ENCODE results near the gene TIE1. TPM values are rescaled to one million over a fixed set of nuclear protein-coding genes. Genes with fewer than 3 reads are reported as not detected.

The TIE1 gene
- total RNA-seq, 4 donors from 2014 or later, result 11.4 to 49.3 (median 30.2) TPM

DNA sequence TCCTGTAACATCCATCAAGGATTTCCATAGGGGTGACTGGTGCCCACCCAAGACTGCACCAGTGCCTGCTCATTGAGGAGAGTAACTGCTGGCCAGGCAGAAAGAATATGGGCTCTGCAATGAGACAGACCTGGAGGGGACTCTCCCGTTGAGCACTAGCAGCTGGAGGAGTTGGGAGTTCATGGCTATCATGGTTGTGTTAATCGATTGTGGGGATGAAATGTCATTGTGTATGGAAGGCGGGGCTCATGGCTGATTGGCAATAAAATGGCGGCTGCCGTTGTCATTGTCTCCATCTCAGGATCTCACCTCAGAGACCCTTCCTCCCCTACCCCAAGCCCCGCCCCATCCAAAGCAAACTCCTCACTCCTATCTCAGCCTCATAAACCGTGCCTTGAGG lies 27.1 kb upstream of the TIE1 start:
- no peak overlapping the region for H3K4me3 ChIP-seq
- H3K27ac ChIP-seq, result no peak overlapping the region
- TF ChIP-seq, protein P1, sequence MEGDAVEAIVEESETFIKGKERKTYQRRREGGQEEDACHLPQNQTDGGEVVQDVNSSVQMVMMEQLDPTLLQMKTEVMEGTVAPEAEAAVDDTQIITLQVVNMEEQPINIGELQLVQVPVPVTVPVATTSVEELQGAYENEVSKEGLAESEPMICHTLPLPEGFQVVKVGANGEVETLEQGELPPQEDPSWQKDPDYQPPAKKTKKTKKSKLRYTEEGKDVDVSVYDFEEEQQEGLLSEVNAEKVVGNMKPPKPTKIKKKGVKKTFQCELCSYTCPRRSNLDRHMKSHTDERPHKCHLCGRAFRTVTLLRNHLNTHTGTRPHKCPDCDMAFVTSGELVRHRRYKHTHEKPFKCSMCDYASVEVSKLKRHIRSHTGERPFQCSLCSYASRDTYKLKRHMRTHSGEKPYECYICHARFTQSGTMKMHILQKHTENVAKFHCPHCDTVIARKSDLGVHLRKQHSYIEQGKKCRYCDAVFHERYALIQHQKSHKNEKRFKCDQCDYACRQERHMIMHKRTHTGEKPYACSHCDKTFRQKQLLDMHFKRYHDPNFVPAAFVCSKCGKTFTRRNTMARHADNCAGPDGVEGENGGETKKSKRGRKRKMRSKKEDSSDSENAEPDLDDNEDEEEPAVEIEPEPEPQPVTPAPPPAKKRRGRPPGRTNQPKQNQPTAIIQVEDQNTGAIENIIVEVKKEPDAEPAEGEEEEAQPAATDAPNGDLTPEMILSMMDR (IDR thresholded peaks at IDR 0.05), result no peak
- TF ChIP-seq POLR2A (IDR thresholded peaks at IDR 0.05) (no peak), EP300 (IDR thresholded peaks at IDR 0.05) (no peak), POLR2AphosphoS5 (IDR thresholded peaks at IDR 0.05) (no peak)
- no peaks in the 10 kb centered on the region for H3K36me3 ChIP-seq
- peaks cover 45% of the 10 kb centered on the region for H3K27me3 ChIP-seq
- 95 to 100% methylated on average over 4 to 6 of the region's 7 CpGs for WGBS, 2 donors (ENCODE audit: low coverage in 1 of 2)
- peaks cover 0 to 9% (median 4%) of the 10 kb centered on the region in 3 donors for H3K4me1 ChIP-seq
- H3K9me3 ChIP-seq, result no peaks in the 10 kb centered on the region
- ATAC-seq, result no peak

DNA sequence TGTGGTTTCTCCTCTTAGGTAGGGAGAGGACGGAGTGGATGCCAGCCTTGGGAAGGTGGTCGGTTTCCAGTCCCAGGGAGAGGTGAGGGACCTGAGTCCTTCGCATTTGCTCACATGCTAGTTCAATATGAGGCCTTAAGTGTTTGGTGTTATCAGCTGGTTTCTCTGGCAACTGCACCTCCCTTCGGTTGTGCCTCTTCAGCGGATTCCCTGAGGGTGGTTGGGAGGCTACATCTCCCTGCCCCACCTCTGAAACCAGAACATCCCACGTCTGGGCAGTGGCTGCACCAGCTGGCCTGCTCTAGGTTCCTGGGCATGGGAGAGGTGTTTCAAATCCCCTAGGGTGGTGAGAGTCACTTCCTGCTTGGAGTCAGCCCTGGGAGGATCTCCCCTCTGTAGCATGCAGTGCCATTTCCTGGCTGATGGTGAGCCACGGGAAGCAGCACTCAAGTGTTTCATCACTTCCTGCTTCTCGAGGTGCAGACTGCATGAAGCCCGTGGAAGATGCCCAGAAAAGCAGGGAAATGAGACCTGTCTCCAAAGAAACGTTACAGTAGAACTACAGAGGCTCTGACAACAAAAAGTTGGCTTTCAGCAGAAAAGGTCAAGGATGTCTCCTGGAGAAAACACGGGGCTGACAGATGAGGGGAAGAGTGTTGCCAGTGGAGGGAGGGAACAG lies 26.5 kb upstream of the TIE1 start:
- H3K36me3 ChIP-seq, result no peaks in the 10 kb centered on the region
- no peak overlapping the region for H3K27ac ChIP-seq
- H3K4me1 ChIP-seq, result peaks cover 0 to 9% (median 4%) of the 10 kb centered on the region in 3 donors
- ATAC-seq, result peak; percentile 31
- TF ChIP-seq POLR2A (IDR thresholded peaks at IDR 0.05), result no peak
- TF ChIP-seq EP300 (IDR thresholded peaks at IDR 0.05), result no peak
- TF ChIP-seq POLR2AphosphoS5 (IDR thresholded peaks at IDR 0.05), result no peak
- TF ChIP-seq, protein P1 (IDR thresholded peaks at IDR 0.05), result no peak
- 29% methylated on average over 5 of the region's 11 CpGs; no CpG with 5 or more reads in 1 of the 2 donors for WGBS, 2 donors (ENCODE audit: low coverage in 1 of 2)
- H3K27me3 ChIP-seq, result peaks cover 42% of the 10 kb centered on the region
- H3K4me3 ChIP-seq, result no peak overlapping the region
- H3K9me3 ChIP-seq, result no peaks in the 10 kb centered on the region

DNA sequence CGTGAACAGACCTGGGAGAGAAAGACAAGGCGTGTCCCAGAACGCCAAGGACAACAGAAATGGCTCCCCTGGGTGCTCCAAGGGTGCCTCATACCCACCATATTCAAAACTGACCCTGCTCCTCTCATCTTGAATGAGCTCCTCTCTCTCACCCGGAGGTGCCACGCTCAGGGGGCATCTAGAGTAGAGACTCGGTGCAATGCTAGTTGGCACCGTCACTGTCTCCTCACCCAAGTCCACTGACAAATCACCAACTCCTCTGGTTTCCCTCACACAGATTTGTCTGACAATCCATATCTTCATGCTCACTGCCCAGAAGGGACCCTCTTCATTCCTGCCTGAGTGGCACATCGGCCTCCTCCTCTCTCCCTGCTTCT lies 26.0 kb upstream of the TIE1 start:
- no peak overlapping the region for H3K27ac ChIP-seq
- no peak overlapping the region for H3K4me3 ChIP-seq
- H3K27me3 ChIP-seq, result peaks cover 37% of the 10 kb centered on the region
- WGBS, 2 donors (ENCODE audit: low coverage in 1 of 2), result 88 to 91% methylated on average over 5 to 8 of the region's 8 CpGs
- TF ChIP-seq POLR2A (IDR thresholded peaks at IDR 0.05) (no peak), POLR2AphosphoS5 (IDR thresholded peaks at IDR 0.05) (no peak), EP300 (IDR thresholded peaks at IDR 0.05) (no peak)
- TF ChIP-seq, protein P1 (IDR thresholded peaks at IDR 0.05), result no peak
- H3K36me3 ChIP-seq, result no peaks in the 10 kb centered on the region
- no peaks in the 10 kb centered on the region for H3K9me3 ChIP-seq
- H3K4me1 ChIP-seq, result peaks cover 0 to 9% (median 4%) of the 10 kb centered on the region in 3 donors
- ATAC-seq, result no peak

DNA sequence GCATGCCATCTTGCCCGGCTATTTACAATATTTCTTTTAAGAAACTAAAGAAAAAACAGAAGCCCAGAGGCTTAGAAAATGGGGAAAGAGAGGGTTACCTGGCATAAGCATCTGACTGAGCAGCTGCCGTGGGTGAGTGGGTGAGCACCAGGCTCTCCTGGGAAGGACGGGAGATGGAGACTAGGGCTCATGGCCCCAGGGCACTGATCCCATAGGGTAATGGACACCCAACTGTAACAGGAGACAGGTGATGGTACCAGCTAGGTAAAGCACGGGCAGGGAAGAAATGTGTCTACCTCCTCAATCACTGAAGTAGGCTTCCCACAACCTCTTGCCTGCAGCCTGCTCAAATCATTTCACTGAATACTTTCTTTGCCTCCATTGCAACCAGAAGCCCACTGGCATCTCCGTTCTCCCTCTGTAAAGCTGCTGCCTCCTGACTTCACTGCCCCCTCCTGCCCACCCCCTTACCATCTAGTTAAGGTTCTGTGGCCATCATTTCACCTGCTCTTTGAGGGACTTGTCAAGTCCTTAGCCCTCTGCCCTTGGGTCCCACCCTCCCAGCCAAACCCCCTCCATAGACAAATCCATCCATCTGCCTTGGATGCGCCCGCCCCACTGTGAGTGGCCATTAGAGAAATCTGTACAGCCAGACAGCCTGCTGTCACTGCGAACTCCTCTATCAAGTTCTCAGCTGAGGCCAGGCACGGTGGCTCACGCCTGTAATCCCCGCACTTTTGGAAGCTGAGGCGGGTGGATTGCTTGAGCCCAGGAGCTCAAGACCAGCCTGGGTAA lies 24.8 kb upstream of the TIE1 start:
- Histone ChIP-seq H3K27ac (no peak overlapping the region), H3K9me3 (no peaks in the 10 kb centered on the region), H3K4me3 (no peak overlapping the region), H3K27me3 (peaks cover 25% of the 10 kb centered on the region), H3K36me3 (no peaks in the 10 kb centered on the region), H3K4me1 (no peaks in the 10 kb centered on the region)
- 66 to 77% methylated on average over 5 to 6 of the region's 12 CpGs for WGBS, 2 donors (ENCODE audit: low coverage in 1 of 2)
- no peak for ATAC-seq
- TF ChIP-seq EP300 (IDR thresholded peaks at IDR 0.05), result no peak
- TF ChIP-seq POLR2AphosphoS5 (IDR thresholded peaks at IDR 0.05), result no peak
- TF ChIP-seq, protein P1 (IDR thresholded peaks at IDR 0.05), result no peak
- TF ChIP-seq POLR2A (IDR thresholded peaks at IDR 0.05), result no peak

Measured in gastroesophageal sphincter (tissue), 4 donors.